GM21717 (cell line): ENCODE data around the gene MBNL2.

Source experiments
- ATAC-seq: cut with Tn5 transposase; IDR thresholded peaks from one replicate; pipeline ENCODE4 v1.9.1; 2021; ENCODE audit warnings: mild to moderate bottlenecking, moderate library complexity; ENCODE audit not compliant: unreplicated experiment

Gene MBNL2

GRCh38 chr13:97231829-97232196, 9.7 kb downstream of the MBNL2 start:
- no peak for ATAC-seq

GRCh38 chr13:97233499-97233898, 11.4 kb downstream of the MBNL2 start:
- no peak for ATAC-seq

GRCh38 chr13:97234236-97234635, 12.1 kb downstream of the MBNL2 start:
- ATAC-seq: no peak

DNA sequence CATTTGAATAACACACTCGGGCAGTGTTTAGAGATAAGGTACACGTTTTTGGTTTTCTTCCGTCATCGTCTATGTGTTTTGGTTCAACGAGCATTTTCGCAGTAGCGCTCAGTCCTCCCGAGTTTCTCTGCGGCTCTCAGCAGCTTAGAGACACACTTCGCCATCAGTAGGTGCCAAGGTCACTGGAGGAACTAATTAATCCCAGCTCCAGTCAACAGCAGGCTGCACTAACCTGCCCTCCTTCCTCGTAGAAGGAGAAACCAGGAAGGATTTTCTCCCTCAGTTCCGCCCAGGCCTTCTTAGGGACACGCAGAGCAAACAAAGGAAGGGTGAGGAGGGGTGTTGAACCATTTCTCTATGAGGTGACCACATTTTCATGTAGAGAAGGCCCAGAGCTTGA, 12.6 kb downstream of the MBNL2 start:
- ATAC-seq: no peak

DNA sequence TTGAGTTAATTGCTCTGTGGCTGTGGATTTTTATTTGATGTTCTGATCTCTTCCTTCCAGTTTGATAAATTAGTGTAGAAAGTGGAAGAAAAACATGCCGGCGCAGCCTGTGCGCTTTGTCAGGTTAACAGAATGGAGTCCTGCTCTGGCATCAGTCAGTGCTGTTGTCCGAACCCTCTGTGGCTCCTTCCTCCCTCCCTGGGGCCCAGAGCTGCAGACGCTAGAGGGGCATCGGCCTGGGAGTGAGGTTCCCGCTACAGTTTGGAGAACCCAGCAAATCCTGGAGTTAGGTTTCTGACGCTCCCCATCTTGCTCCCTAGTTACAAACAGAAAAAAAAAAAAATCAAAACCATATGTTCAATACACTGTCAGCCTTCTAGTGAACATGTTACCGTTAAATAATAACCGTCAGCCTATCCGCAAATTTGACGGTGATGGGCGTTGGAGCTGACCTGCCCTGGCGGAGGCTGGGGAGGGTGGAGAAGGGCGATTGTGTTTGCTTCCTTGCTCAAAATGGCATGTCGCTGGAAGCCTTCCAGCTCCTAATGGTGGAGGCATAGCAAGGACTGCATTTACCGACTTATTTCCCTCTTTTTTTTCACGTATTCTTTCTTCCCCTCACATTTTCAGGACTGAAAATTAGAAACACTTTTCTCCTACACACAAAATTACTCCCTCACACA, 13.6 kb downstream of the MBNL2 start:
- ATAC-seq: no peak

GRCh38 chr13:97237388-97237787, 15.3 kb downstream of the MBNL2 start:
- no peak for ATAC-seq

GRCh38 chr13:97238432-97238831, 16.3 kb downstream of the MBNL2 start:
- no peak for ATAC-seq

GRCh38 chr13:97238883-97239282, 16.8 kb downstream of the MBNL2 start:
- ATAC-seq: no peak

DNA sequence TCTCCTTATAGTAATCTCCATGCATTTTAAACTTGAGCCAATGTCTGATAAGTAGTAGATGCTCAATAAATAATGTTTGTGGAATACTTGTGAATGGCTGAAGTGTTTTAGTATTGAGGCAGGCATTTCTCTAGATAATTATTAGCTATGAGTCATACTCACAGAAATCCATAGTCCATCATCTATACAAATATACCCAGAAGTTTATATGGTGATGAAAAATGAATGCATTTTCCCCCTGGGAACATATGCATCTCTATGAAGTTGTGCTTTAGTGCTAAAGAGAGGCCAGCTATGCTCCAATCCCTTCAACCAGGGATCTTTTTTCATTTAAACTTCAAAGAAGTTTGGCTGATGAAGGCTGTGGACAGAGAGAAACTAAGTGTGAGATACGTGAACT, 17.2 kb downstream of the MBNL2 start:
- no peak for ATAC-seq

GRCh38 chr13:97239943-97240787, 18.0 kb downstream of the MBNL2 start:
- no peak for ATAC-seq

DNA sequence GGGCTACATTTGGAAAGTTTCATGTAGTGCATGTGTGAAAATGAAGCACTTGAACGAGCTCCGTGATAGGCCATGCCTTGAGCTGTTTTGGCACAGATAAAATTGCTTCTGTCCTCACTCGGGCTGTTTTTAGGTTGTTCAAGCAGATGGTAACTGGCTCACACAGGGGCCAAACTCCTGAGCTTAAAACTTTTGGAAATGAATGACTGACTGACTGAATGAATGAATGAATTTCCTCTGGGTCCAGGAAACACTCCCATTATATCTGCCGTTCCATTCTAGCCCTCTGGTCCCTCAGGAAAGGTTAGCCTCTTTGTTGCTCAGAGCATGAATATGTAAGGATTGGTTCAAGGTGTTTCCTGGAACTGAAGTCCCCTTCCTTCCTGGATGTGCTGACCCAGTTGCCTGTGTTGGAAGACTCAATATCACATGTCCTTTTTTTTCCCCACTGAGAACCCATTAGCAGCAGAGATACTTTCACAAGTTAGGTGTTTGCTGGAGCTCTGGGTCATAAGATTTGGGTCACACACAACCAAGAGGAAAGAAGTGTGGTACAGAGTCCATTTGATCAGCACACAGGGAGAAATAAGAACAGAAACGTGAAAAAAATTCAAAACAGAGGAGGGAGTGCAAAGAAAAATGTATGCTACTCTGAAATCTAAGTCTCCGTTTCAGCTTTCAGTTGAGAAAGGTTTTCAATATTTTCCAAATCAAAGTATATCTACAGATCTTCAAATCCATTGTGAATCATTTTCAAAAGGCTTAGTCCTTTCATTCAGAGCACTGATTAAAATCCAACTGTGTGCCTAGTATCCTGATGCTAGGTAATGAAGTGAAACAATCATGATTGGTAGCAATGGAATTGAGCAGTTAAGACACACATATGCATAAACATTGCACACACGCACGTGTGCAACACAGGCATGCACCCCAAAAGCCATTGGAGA, 18.9 kb downstream of the MBNL2 start:
- no peak for ATAC-seq

DNA sequence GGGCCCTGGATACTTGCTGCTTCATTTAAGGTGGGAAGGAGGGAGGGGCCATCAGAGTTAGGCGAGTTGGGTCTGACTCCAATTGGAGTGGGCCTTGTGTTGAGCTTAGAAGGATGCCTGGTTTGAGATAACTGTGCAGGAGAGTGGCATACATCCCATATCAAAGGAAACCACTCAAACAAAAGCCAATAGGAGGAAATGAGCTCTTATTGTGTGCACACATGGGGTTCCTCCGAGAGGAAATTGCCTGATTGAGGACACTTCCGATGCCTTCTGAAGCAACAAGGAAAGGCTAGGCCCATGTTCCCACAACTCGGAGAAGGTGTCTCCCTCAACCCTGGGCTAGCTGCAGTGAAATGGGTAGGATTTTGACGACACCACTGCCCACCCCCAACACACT, 19.6 kb downstream of the MBNL2 start:
- ATAC-seq: no peak

DNA sequence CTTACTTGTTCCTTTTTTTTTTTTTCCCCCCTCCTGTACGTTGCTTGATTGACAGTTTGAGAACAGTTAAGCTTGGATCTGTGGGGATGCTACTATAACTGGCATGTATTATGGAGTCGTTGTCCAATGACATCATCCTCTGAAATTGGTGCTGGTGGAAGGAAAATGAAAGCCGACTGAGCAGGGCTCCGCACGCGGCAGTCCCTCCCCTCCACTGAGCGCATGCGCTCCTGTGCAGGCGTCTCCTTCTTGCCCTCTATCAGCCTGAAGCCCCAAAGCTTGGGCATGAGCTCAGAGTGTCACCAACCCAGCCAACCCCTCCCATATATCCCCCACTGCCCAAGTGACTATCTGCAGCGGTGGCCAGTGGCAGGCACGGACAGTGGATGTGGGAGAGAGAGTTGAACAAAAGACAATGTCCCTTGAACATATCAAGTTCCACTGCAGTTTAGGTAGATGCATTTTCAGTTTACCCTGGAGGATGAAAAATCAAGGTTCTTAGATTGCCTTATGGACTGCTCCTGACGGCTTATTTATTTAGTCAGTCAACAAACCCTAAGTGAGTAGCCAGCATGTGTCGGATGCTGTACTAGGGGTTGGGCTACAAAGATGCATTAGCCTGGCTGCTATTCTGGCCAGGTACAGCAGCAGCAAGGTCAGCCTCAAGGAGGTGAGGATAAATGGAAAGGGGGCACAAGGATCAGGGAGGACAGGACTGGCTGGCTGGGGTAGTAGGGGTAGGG, 20.8 kb downstream of the MBNL2 start:
- no peak for ATAC-seq

- ATAC-seq: no peak
Measured at GRCh38 chr13:97243915-97244781, 22.0 kb downstream of the MBNL2 start.

GRCh38 chr13:97245011-97245410, 22.9 kb downstream of the MBNL2 start:
- no peak for ATAC-seq

GRCh38 chr13:97246596-97247158, 24.5 kb downstream of the MBNL2 start:
- no peak for ATAC-seq

DNA sequence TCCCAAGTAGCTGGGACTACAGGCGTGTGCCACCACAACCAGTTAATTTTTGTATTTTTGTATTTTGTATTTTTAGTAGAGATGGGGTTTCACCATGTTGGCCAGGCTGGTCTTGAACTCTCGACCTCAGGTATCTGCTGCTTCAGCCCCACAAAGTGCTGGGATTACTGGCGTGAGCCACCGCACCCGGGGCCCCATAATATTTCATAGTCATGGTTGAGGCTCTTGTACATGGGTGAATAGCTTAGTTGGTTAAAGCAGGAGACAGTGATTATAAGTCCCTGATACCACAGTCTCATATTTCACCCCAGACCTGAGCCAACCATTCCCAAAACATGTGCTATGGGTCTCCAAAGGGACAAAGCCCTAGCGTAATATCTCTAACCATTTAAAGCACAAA, 26.1 kb downstream of the MBNL2 start:
- ATAC-seq: no peak

DNA sequence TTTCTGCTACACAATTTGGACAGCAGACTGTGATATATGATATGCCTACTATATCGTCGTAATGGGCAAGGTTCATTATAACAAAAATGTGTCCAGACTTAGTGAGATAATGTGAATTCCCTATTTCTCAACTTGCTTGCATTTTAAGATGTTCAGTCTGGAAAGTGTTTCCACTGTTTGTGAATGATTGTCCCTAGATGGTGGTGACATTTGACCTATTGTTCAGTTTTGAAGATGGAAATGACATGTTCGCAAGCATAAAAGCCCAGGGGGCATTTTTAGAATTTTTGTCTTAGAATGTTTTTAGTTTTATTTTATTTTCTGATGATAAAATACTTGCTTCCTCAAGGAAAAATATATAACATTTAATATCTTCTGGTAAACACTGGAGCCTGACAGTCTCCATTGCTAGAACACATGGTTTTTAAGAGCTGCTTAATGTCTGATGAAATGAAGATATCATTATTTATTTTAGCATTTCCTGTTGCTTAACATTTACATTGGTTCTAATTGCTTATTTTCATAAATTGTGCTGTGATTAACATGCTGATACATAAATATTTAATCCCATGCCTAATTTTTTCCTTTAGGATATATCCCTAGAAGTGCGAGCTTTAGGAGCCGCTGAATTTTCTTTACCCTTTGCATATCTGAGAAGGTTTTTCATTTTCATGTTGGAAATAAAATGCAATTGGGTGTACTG, 27.1 kb downstream of the MBNL2 start:
- no peak for ATAC-seq
